IMR-90 (cell line): Measurements from ENCODE around the gene PXMP2.

Experiments used
- CEBPB ChIP-seq: IDR thresholded peaks from 2 replicates; pipeline ENCODE4 v1.6.1; 2012; ENCODE audit warnings: low read depth, low read length, improper control_type of control experiment
- CHD1 ChIP-seq: IDR thresholded peaks from 2 replicates; pipeline ENCODE4 v1.6.1; 2012; ENCODE audit warnings: low read depth, low read length, improper control_type of control experiment
- CTCF ChIP-seq: conservative IDR thresholded peaks from 2 replicates; pipeline ENCODE4 v1.5.1; 2012; ENCODE audit warnings: mild to moderate bottlenecking, low read depth, low read length, improper control_type of control experiment
- ELK1 ChIP-seq: fragments of 150-350 bp; IDR thresholded peaks from 2 replicates; pipeline ENCODE4 v1.6.1; 2016; ENCODE audit warnings: low read depth, mild to moderate bottlenecking, low read length, moderate library complexity, borderline replicate concordance
- MAFK ChIP-seq: IDR thresholded peaks from 2 replicates; pipeline ENCODE4 v1.6.1; 2012; ENCODE audit warnings: low read depth, low read length, improper control_type of control experiment
- MAZ ChIP-seq: IDR thresholded peaks from 2 replicates; pipeline ENCODE4 v1.6.1; 2012; ENCODE audit warnings: low read depth, mild to moderate bottlenecking, low read length, improper control_type of control experiment, moderate library complexity, borderline replicate concordance
- MXI1 ChIP-seq: IDR thresholded peaks from 2 replicates; pipeline ENCODE4 v1.6.1; 2012; ENCODE audit warnings: low read depth, mild to moderate bottlenecking, low read length, moderate library complexity, borderline replicate concordance
- NFE2L2 ChIP-seq: fragments of 150-350 bp; IDR thresholded peaks from 2 replicates; pipeline ENCODE4 v1.6.1; 2016; ENCODE audit warnings: low read depth, mild to moderate bottlenecking, low read length
- POLR2A ChIP-seq: IDR thresholded peaks from 2 replicates; pipeline ENCODE4 v1.6.1; 2012; ENCODE audit warnings: mild to moderate bottlenecking, low read depth, low read length
- RAD21 ChIP-seq: IDR thresholded peaks from 2 replicates; pipeline ENCODE4 v1.6.1; 2012; ENCODE audit warnings: low read length, improper control_type of control experiment
- RCOR1 ChIP-seq: IDR thresholded peaks from 2 replicates; pipeline ENCODE4 v1.6.1; 2012; ENCODE audit warnings: mild to moderate bottlenecking, low read length, improper control_type of control experiment; ENCODE audit not compliant: insufficient replicate concordance
- RFX5 ChIP-seq: IDR thresholded peaks from 2 replicates; pipeline ENCODE4 v1.8.0; 2012; ENCODE audit warnings: low read depth, mild to moderate bottlenecking, low read length, moderate library complexity
- SMC3 ChIP-seq: fragments of 150-350 bp; IDR thresholded peaks from 2 replicates; pipeline ENCODE4 v1.6.1; 2016; ENCODE audit warnings: low read depth, mild to moderate bottlenecking, antibody characterized with exemption, low read length, moderate library complexity
- USF2 ChIP-seq: fragments of 150-350 bp; IDR thresholded peaks from 2 replicates; pipeline ENCODE4 v1.6.1; 2017; ENCODE audit warnings: mild to moderate bottlenecking, antibody characterized with exemption, low read length, low read depth

- TF ChIP-seq CEBPB (no peak), CTCF (no peak), MAZ (no peak), POLR2A (no peak), RAD21 (no peak), MAFK (no peak), USF2 (no peak), CHD1 (no peak), SMC3 (no peak), NFE2L2 (no peak), RFX5 (no peak), ELK1 (no peak), RCOR1 (no peak), MXI1 (no peak)
These were observed 22.9 kb upstream of the PXMP2 start for GRCh38 chr12:132664206-132665148.
